ENCODE data around the gene TRIM42. TPM values are rescaled to one million over a fixed set of nuclear protein-coding genes. Genes with fewer than 3 reads are reported as not detected.
A peak's percentile ranks its signal among the peaks of the same experiment; 100 is the strongest.

TRIM42 gene
- total RNA-seq, 1 donor from 2014 or later, result not detected

DNA sequence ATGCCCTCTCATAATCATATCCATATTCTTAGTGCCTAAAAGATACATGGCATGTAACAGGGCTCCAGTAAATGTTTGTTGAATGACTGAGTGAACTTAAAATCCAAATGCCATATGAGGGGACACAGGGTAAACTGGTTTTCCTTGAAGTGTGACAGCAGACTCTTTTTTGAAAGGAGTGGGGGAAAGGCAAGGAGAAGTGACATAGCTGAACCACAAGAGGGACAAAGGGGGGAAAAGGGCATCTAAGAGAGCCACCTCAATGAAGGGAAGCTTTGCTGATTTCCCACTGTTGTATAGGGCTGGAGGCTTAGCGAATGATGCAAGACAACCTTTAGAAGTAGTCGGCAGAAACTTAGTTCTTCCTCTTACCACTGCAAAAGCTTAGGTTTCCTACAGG is 9.1 kb downstream of the TRIM42 start:
- no peak overlapping the region for H3K4me3 ChIP-seq (ENCODE audit: low read depth, low read length)
- no peaks in the 10 kb centered on the region for H3K27me3 ChIP-seq (ENCODE audit: control insufficient read depth, insufficient read depth, low read length)
- DNase-seq (ENCODE audit: low read depth), result no peak
- peak; percentile 7 for FAIRE-seq
- TF ChIP-seq, protein P1, sequence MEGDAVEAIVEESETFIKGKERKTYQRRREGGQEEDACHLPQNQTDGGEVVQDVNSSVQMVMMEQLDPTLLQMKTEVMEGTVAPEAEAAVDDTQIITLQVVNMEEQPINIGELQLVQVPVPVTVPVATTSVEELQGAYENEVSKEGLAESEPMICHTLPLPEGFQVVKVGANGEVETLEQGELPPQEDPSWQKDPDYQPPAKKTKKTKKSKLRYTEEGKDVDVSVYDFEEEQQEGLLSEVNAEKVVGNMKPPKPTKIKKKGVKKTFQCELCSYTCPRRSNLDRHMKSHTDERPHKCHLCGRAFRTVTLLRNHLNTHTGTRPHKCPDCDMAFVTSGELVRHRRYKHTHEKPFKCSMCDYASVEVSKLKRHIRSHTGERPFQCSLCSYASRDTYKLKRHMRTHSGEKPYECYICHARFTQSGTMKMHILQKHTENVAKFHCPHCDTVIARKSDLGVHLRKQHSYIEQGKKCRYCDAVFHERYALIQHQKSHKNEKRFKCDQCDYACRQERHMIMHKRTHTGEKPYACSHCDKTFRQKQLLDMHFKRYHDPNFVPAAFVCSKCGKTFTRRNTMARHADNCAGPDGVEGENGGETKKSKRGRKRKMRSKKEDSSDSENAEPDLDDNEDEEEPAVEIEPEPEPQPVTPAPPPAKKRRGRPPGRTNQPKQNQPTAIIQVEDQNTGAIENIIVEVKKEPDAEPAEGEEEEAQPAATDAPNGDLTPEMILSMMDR (IDR thresholded peaks at IDR 0.05; ENCODE audit: insufficient read depth, low read length, severe bottlenecking), result no peak
- H3K36me3 ChIP-seq (ENCODE audit: control insufficient read depth, insufficient read depth, low read length), result no peaks in the 10 kb centered on the region

DNA sequence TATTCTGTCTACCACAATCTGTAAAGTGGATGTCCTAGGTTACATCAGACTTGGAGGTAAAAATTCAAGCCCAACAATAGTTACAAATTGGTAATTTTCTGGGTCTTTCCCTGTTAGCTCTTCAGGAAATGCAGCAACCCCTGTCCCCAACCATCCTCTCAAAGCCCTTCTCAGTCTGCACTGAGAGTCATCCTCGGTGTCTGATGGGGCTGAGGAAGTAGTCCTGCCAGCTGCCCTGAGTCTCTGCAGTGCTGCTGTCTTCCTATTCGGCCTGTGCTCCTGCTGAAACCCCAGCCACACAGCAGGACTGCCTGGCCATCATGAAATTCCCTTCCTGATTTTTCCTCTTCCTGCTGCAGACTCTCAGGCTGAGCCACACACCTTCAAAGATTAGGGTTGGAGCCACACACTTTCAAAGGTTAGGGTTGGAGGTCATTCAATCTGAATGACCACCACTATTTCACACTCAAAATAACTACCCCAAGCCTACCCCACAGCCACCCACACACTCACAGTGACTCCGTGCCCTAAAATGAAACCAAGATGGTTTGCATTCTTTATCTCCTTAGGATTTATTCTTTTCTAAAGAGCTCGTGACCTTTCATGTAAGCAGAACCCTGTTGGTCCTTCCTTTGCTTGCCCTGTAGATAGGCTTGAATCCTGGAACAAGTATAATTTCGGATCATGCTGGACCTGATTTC is 17.6 kb downstream of the TRIM42 start:
- Histone ChIP-seq H3K36me3 (ENCODE audit: control insufficient read depth, insufficient read depth, low read length) (no peaks in the 10 kb centered on the region), H3K27me3 (ENCODE audit: control insufficient read depth, insufficient read depth, low read length) (no peaks in the 10 kb centered on the region), H3K4me3 (ENCODE audit: low read depth, low read length) (no peak overlapping the region)
- no peak for DNase-seq (ENCODE audit: low read depth)
- TF ChIP-seq, protein P1 (IDR thresholded peaks at IDR 0.05; ENCODE audit: insufficient read depth, low read length, severe bottlenecking), result no peak
- FAIRE-seq, result peak; percentile 50

DNA sequence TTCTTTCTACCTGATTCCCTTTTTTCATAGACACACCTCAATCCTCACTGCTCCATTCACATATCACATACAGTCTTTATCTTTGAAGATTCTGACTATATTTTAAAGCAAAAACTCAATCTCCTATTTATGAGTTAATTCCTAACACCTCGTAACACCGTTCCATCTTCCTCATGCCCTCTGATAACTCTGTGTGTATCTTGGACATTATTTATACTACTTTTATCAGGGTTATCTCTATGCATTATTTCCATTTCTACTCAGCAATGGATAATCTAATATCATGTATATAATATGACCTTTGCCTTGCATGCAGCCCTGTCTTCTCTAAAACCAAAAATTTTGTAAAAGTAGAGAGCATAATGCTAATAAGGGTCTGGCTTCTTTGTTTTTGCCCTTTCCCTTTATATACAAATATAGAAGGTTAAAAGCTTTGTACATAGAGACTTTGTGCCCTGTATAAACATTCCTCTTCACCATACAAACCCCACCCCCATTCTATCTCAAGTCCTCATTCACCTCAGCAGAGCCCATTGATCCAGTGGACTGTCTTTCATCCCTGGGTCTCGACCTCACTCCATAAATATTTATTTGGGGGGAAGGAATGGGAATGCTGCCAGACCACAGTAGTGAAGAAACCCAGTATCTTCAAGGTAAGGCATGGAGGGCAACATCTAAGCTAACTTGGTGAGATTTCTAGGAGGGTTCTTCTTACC is 21.8 kb downstream of the TRIM42 start:
- no peak overlapping the region for H3K4me3 ChIP-seq (ENCODE audit: low read depth, low read length)
- H3K36me3 ChIP-seq (ENCODE audit: control insufficient read depth, insufficient read depth, low read length), result no peaks in the 10 kb centered on the region
- no peaks in the 10 kb centered on the region for H3K27me3 ChIP-seq (ENCODE audit: control insufficient read depth, insufficient read depth, low read length)
- DNase-seq (ENCODE audit: low read depth) (no peak), FAIRE-seq (no peak)
- TF ChIP-seq, protein P1 (IDR thresholded peaks at IDR 0.05; ENCODE audit: insufficient read depth, low read length, severe bottlenecking), result no peak

DNA sequence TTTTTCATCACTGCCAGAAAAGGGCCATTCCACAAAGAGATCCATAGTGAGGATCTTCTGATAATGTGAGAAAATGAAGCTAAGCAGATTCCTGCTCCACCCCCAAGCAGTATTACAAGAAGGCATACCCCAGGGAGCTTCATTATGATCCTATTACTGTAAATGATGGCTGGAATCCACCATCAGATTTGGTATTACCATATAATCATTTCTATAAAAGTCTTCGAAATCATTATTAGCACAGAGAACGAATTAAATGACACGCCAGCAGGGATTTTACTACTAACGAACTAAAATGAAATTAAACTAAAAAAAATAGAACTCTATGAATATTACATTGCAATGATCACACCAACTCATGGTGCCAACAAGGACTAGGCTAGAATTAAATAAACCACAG is 24.4 kb downstream of the TRIM42 start:
- H3K27me3 ChIP-seq (ENCODE audit: control insufficient read depth, insufficient read depth, low read length), result no peaks in the 10 kb centered on the region
- DNase-seq (ENCODE audit: low read depth) (no peak), FAIRE-seq (no peak)
- TF ChIP-seq, protein P1 (IDR thresholded peaks at IDR 0.05; ENCODE audit: insufficient read depth, low read length, severe bottlenecking), result no peak
- H3K4me3 ChIP-seq (ENCODE audit: low read depth, low read length), result no peak overlapping the region
- H3K36me3 ChIP-seq (ENCODE audit: control insufficient read depth, insufficient read depth, low read length), result no peaks in the 10 kb centered on the region

DNA sequence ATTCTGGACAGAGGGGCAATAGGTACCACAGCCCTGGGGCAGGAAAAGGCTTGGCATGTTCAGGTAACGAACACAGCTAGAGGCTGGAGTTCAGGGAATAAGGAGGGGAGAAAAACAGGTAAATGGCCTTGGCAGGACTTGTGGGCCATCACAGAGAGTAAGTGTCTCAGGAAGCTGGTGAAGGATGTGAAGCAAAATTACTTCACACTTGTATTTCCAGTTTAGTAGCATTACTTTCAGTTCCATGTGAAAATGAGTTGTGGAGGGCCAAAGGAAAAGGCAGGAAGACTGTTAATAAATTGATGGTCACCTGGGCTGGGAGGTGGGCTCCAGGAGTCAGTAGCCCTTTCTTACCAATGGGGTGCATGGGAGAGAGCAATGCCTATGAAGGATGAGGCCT is 25.6 kb downstream of the TRIM42 start:
- DNase-seq (ENCODE audit: low read depth) (no peak), FAIRE-seq (no peak)
- H3K36me3 ChIP-seq (ENCODE audit: control insufficient read depth, insufficient read depth, low read length), result no peaks in the 10 kb centered on the region
- H3K27me3 ChIP-seq (ENCODE audit: control insufficient read depth, insufficient read depth, low read length), result no peaks in the 10 kb centered on the region
- H3K4me3 ChIP-seq (ENCODE audit: low read depth, low read length), result no peak overlapping the region
- TF ChIP-seq, protein P1 (IDR thresholded peaks at IDR 0.05; ENCODE audit: insufficient read depth, low read length, severe bottlenecking), result no peak

All from bronchial epithelial cell (primary cell).